Sigmoid colon (tissue), 7 donors: ENCODE results near the gene EXT2. TPM values are rescaled to one million over a fixed set of nuclear protein-coding genes. Genes with fewer than 3 reads are reported as not detected.

Experiments used
- DNase-seq: peaks from one replicate; pipeline ENCODE4 v3.0.0-alpha.2; 2019
- H3K27ac ChIP-seq, 4 donors: fragments of 200-600 bp; sonication (generic); one replicate each; pipeline ENCODE4 v1.5.1; 2016 to 2019; ENCODE audit warnings: mild to moderate bottlenecking in 1 of 4
- H3K27me3 ChIP-seq, 3 donors: fragments of 200-600 bp; sonication (generic); one replicate each; pipeline ENCODE4 v1.5.1; 2019; ENCODE audit warnings: mild to moderate bottlenecking in 1 of 3
- H3K36me3 ChIP-seq, 4 donors: fragments of 200-600 bp; sonication (generic); one replicate each; pipeline ENCODE4 v1.5.1; 2016 to 2019
- H3K4me1 ChIP-seq, 4 donors: fragments of 200-600 bp; sonication (generic); one replicate each; pipeline ENCODE4 v1.5.1; 2017 to 2019
- H3K4me3 ChIP-seq, 4 donors: fragments of 200-600 bp; sonication (generic); one replicate each; pipeline ENCODE4 v1.5.1; 2017 to 2019; ENCODE audit warnings: mild to moderate bottlenecking in 2 of 4, moderate library complexity in 1 of 4
- H3K9me3 ChIP-seq, 4 donors: fragments of 200-600 bp in 3 of 4; sonication (generic) in 3 of 4; one replicate each; pipeline versions ENCODE4 v1.5.1 to v1.6.1; 2013 to 2019
- EP300 ChIP-seq, 4 donors: sonication (generic); formaldehyde crosslinking; IDR thresholded peaks; one replicate each; pipeline ENCODE4 v1.6.1; 2017; ENCODE audit warnings: antibody characterized with exemption in 4 of 4
- POLR2A ChIP-seq, 2 donors: fragments of 450-650 bp; IDR thresholded peaks; one replicate each; pipeline ENCODE4 v1.6.1; 2016; ENCODE audit warnings: antibody characterized with exemption in 2 of 2, mild to moderate bottlenecking in 2 of 2, moderate library complexity in 2 of 2
- POLR2AphosphoS5 ChIP-seq, 4 donors: sonication (generic); formaldehyde crosslinking; IDR thresholded peaks; one replicate each; pipeline ENCODE4 v1.6.1; 2017; ENCODE audit warnings: antibody characterized with exemption in 4 of 4
- WGBS, 2 donors: extraction: QIAGEN DNeasy Blood & Tissue Kit; methylation state at CpG; one replicate each; pipeline ENCODE4 v1.1.7; 2013; 5-methylcytosine and 5-hydroxymethylcytosine counted together
- intact Hi-C: fragments of 100-400 bp; cut with DNase I; formaldehyde crosslinking; loops from one replicate; pipeline ENCODE4 v1.15.1; 2023
- polyA plus RNA-seq, 3 donors: library from polyadenylated mRNA; stranded (reverse); fragments of 200-250 nt; gene quantifications; one replicate each; pipeline ENCODE4 v1.2.3, GENCODE V29; 2013
- total RNA-seq, 4 donors: library from RNA; depleted of rRNA; stranded (reverse); fragments of >200 nt; gene quantifications; one replicate each; pipeline ENCODE4 v1.1.0, GENCODE V29; 2016
- TF ChIP-seq, protein P1 (sequence below), 4 experiments: fragments of 450-650 bp in 3 of 4; fragments of 200-600 bp in 1 of 4; IDR thresholded peaks; one replicate each; pipeline ENCODE4 v1.5.1; 2016 to 2019; ENCODE audit warnings: antibody characterized with exemption in 4 of 4, mild to moderate bottlenecking in 3 of 4, moderate library complexity in 2 of 4
- donor health status: healthy with polysubstance abuse.
- donor health status: Bipolar disorder and iron deficiency.
- donor health status: healthy.

EXT2 gene
- total and polyA plus RNA-seq, 7 donors: 6.6 to 68.1 (median 46.3) TPM

DNA sequence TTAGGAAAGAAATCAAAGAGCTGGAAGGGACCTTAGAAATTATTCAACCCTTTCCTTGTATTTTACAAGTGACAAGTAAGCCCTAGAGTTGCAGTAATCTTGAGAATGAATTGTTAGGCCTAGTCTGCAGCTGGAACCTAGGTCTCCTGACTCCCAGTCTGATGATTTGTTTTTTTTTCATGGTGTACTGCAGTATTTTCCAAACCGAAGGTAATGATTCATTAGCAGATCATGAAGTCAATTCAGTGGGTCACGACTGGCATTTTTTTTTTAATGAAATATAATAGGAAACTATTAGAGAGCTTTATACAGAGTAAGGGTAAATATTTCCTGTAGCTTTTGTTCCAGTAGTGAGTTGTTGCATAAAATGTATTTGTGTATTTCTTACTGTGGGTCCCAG is 42.8 kb downstream of the EXT2 start:
- no peak overlapping the region for H3K4me3 ChIP-seq
- no peak for DNase-seq
- intact Hi-C loops: no loop called here
- WGBS, 2 donors: 87 to 89% methylated on average over 2 of the region's 2 CpGs
- peaks cover 0 to 4% (median 0%) of the 10 kb centered on the region in 4 donors for H3K4me1 ChIP-seq
- H3K9me3 ChIP-seq: no peaks in the 10 kb centered on the region
- no peak overlapping the region for H3K27ac ChIP-seq
- TF ChIP-seq, protein P1, sequence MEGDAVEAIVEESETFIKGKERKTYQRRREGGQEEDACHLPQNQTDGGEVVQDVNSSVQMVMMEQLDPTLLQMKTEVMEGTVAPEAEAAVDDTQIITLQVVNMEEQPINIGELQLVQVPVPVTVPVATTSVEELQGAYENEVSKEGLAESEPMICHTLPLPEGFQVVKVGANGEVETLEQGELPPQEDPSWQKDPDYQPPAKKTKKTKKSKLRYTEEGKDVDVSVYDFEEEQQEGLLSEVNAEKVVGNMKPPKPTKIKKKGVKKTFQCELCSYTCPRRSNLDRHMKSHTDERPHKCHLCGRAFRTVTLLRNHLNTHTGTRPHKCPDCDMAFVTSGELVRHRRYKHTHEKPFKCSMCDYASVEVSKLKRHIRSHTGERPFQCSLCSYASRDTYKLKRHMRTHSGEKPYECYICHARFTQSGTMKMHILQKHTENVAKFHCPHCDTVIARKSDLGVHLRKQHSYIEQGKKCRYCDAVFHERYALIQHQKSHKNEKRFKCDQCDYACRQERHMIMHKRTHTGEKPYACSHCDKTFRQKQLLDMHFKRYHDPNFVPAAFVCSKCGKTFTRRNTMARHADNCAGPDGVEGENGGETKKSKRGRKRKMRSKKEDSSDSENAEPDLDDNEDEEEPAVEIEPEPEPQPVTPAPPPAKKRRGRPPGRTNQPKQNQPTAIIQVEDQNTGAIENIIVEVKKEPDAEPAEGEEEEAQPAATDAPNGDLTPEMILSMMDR (IDR thresholded peaks at IDR 0.05): no peak
- no peak for TF ChIP-seq POLR2A (IDR thresholded peaks at IDR 0.05)
- TF ChIP-seq EP300 (IDR thresholded peaks at IDR 0.05): no peak
- no peak for TF ChIP-seq POLR2AphosphoS5 (IDR thresholded peaks at IDR 0.05)
- no peaks in the 10 kb centered on the region for H3K27me3 ChIP-seq
- H3K36me3 ChIP-seq: peaks cover 0 to 14% (median 0%) of the 10 kb centered on the region in 4 donors

DNA sequence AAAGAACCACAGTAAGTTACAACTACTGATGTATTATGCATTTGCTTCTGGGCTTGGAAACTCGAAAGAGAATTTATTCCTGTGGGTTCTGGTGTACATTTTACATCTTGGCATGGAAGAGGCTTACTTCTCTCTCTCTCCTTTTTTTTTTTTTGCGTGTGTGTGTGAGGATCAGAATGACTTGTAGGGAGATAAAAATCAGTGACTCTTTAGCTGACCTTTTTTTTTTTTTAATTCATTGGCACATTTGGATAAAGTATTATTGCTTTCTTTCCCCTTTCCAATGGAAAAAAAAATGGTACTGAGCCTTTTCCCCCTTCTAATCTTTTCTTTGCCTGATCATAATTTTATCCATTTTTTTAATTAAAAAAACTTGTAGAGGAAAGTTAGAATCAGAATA is 43.5 kb downstream of the EXT2 start:
- H3K9me3 ChIP-seq: no peaks in the 10 kb centered on the region
- no peaks in the 10 kb centered on the region for H3K27me3 ChIP-seq
- H3K27ac ChIP-seq: no peak overlapping the region
- intact Hi-C loops: no loop called here
- WGBS, 2 donors: 84 to 86% methylated on average over 2 of the region's 2 CpGs
- no peak for TF ChIP-seq EP300 (IDR thresholded peaks at IDR 0.05)
- TF ChIP-seq, protein P1 (IDR thresholded peaks at IDR 0.05): no peak
- TF ChIP-seq POLR2A (IDR thresholded peaks at IDR 0.05): no peak
- no peak for TF ChIP-seq POLR2AphosphoS5 (IDR thresholded peaks at IDR 0.05)
- peaks cover 0 to 14% (median 0%) of the 10 kb centered on the region in 4 donors for H3K36me3 ChIP-seq
- peaks cover 0 to 4% (median 0%) of the 10 kb centered on the region in 4 donors for H3K4me1 ChIP-seq
- no peak overlapping the region for H3K4me3 ChIP-seq
- DNase-seq: no peak

GRCh38 chr11:44139565-44140330 is 44.3 kb downstream of the EXT2 start:
- H3K9me3 ChIP-seq: no peaks in the 10 kb centered on the region
- TF ChIP-seq, protein P1 (IDR thresholded peaks at IDR 0.05): no peak
- TF ChIP-seq POLR2A (IDR thresholded peaks at IDR 0.05) (no peak), EP300 (IDR thresholded peaks at IDR 0.05) (no peak), POLR2AphosphoS5 (IDR thresholded peaks at IDR 0.05) (no peak)
- intact Hi-C loops: no loop called here
- DNase-seq: no peak
- H3K27ac ChIP-seq: no peak overlapping the region
- no peaks in the 10 kb centered on the region for H3K27me3 ChIP-seq
- H3K36me3 ChIP-seq: peaks cover 0 to 19% (median 1%) of the 10 kb centered on the region in 4 donors
- no peak overlapping the region for H3K4me3 ChIP-seq
- H3K4me1 ChIP-seq: peaks cover 0 to 4% (median 0%) of the 10 kb centered on the region in 4 donors
- 90 to 92% methylated on average over 13 of the region's 13 CpGs for WGBS, 2 donors

DNA sequence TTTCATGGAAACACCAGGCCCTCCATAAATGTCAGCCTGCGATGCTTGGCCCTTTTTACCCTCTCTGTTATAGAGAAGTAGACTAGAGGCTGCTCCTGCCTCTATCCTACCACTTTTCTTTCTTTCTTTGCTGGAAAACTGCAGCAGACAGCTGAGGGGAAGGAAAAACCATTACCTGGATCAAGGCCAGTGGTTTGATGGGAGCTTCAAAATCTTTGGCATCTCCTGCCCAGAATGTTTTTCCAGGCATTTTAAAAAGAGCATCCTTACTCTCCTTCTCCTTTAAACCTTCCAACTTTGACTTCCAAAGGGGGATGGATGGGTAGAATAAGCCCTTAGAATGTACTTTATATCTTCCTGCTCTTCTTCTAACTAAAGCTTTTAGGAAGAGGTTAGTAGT is 44.9 kb downstream of the EXT2 start:
- Histone ChIP-seq H3K36me3 (peaks cover 0 to 13% (median 1%) of the 10 kb centered on the region in 4 donors), H3K4me1 (peaks cover 0 to 4% (median 0%) of the 10 kb centered on the region in 4 donors), H3K4me3 (no peak overlapping the region), H3K27ac (no peak overlapping the region), H3K9me3 (no peaks in the 10 kb centered on the region), H3K27me3 (no peaks in the 10 kb centered on the region)
- TF ChIP-seq POLR2A (IDR thresholded peaks at IDR 0.05) (no peak), EP300 (IDR thresholded peaks at IDR 0.05) (no peak), POLR2AphosphoS5 (IDR thresholded peaks at IDR 0.05) (no peak)
- TF ChIP-seq, protein P1 (IDR thresholded peaks at IDR 0.05): no peak
- 85 to 90% methylated on average over 1 of the region's 1 CpG for WGBS, 2 donors
- intact Hi-C loops: no loop called here
- no peak for DNase-seq
